Stomach (tissue), 4 donors: Measurements from ENCODE around the gene TIGAR.

Source experiments
- EP300 ChIP-seq: sonication (generic); formaldehyde crosslinking; IDR thresholded peaks from one replicate; pipeline ENCODE4 v1.6.1; 2017; ENCODE audit warnings: antibody characterized with exemption
- POLR2A ChIP-seq, 4 donors: fragments of 450-650 bp; IDR thresholded peaks; one replicate each; pipeline ENCODE4 v1.6.1; 2016; ENCODE audit warnings: antibody characterized with exemption in 4 of 4, control low read depth in 2 of 4, mild to moderate bottlenecking in 1 of 4, moderate library complexity in 1 of 4
- POLR2AphosphoS5 ChIP-seq, 3 donors: sonication (generic); formaldehyde crosslinking; IDR thresholded peaks; one replicate each; pipeline ENCODE4 v1.6.1; 2016; ENCODE audit warnings: antibody characterized with exemption in 3 of 3
- TF ChIP-seq, protein P1 (sequence below), 7 experiments: fragments of 450-650 bp in 4 of 7; fragments of 200-600 bp in 3 of 7; sonication (generic) in 3 of 7; IDR thresholded peaks; one replicate each; pipeline ENCODE4 v1.5.1; 2016 to 2019; ENCODE audit warnings: antibody characterized with exemption in 7 of 7, control low read depth in 2 of 7, mild to moderate bottlenecking in 1 of 7

DNA sequence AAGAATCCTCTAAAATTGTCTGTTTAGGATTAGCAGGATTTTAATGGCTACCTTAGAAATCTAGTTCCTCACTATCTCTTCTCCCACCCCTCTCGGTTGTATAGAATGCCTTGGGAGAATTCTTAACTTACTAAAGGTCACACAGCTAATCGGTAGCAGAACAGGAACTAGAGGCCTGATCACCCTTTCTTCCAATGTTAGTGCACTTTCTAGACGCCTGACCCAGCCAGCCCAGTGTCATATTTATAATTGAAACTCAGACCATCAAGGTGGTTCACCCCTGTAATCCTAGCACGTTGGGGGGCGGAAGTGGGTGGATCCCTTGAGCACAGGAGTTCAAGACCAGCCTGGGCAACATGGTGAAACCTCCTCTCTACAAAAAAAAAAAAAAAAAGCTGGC lies 1.7 kb downstream of the TIGAR start:
- TF ChIP-seq, protein P1, sequence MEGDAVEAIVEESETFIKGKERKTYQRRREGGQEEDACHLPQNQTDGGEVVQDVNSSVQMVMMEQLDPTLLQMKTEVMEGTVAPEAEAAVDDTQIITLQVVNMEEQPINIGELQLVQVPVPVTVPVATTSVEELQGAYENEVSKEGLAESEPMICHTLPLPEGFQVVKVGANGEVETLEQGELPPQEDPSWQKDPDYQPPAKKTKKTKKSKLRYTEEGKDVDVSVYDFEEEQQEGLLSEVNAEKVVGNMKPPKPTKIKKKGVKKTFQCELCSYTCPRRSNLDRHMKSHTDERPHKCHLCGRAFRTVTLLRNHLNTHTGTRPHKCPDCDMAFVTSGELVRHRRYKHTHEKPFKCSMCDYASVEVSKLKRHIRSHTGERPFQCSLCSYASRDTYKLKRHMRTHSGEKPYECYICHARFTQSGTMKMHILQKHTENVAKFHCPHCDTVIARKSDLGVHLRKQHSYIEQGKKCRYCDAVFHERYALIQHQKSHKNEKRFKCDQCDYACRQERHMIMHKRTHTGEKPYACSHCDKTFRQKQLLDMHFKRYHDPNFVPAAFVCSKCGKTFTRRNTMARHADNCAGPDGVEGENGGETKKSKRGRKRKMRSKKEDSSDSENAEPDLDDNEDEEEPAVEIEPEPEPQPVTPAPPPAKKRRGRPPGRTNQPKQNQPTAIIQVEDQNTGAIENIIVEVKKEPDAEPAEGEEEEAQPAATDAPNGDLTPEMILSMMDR (IDR thresholded peaks at IDR 0.05) = no peak
- no peak for TF ChIP-seq EP300
- no peak for TF ChIP-seq POLR2AphosphoS5 (IDR thresholded peaks at IDR 0.05)
- TF ChIP-seq POLR2A (IDR thresholded peaks at IDR 0.05) = no peak
